HEK293T (cell line): ENCODE results near the gene FXYD7.

Experiments used
- ARNT ChIP-seq: fragments of 450-650 bp; IDR thresholded peaks from 2 replicates; pipeline ENCODE4 v1.6.1; 2017; ENCODE audit warnings: mild to moderate bottlenecking
- BHLHE40 ChIP-seq: fragments of 450-650 bp; IDR thresholded peaks from 2 replicates; pipeline ENCODE4 v1.6.1; 2016; ENCODE audit warnings: mild to moderate bottlenecking, moderate library complexity, borderline replicate concordance
- CTBP1 ChIP-seq: fragments of 450-650 bp; IDR thresholded peaks from 2 replicates; pipeline ENCODE4 v1.6.1; 2016; ENCODE audit warnings: borderline replicate concordance
- ELF4 ChIP-seq: fragments of 450-650 bp; IDR thresholded peaks from 2 replicates; pipeline ENCODE4 v1.6.1; 2017; ENCODE audit warnings: antibody characterized with exemption
- FOXA1 ChIP-seq: fragments of 450-650 bp; IDR thresholded peaks from 2 replicates; pipeline ENCODE4 v1.6.1; 2016; ENCODE audit warnings: mild to moderate bottlenecking
- FOXK2 ChIP-seq: fragments of 450-650 bp; IDR thresholded peaks from 2 replicates; pipeline ENCODE4 v1.6.1; 2016; ENCODE audit warnings: mild to moderate bottlenecking
- FOXM1 ChIP-seq: fragments of 450-650 bp; IDR thresholded peaks from 2 replicates; pipeline ENCODE4 v1.6.1; 2017; ENCODE audit warnings: mild to moderate bottlenecking, borderline replicate concordance
- HDGF ChIP-seq: fragments of 450-650 bp; IDR thresholded peaks from 2 replicates; pipeline ENCODE4 v1.6.1; 2017; ENCODE audit warnings: antibody characterized with exemption, borderline replicate concordance
- L3MBTL2 ChIP-seq: fragments of 450-650 bp; conservative IDR thresholded peaks from 2 replicates; pipeline ENCODE4 v1.6.1; 2016; ENCODE audit warnings: mild to moderate bottlenecking
- LEF1 ChIP-seq: fragments of 450-650 bp; IDR thresholded peaks from 2 replicates; pipeline ENCODE4 v1.6.1; 2017; ENCODE audit warnings: mild to moderate bottlenecking, borderline replicate concordance
- SP1 ChIP-seq: fragments of 450-650 bp; IDR thresholded peaks from 2 replicates; pipeline ENCODE4 v1.6.1; 2017
- SUZ12 ChIP-seq: fragments of 450-650 bp; IDR thresholded peaks from 2 replicates; pipeline ENCODE4 v1.6.1; 2016; ENCODE audit warnings: mild to moderate bottlenecking
- TARDBP ChIP-seq: fragments of 450-650 bp; IDR thresholded peaks from 2 replicates; pipeline ENCODE4 v1.6.1; 2016
- ZNF384 ChIP-seq: fragments of 450-650 bp; IDR thresholded peaks from 2 replicates; pipeline ENCODE4 v1.6.1; 2016

- TF ChIP-seq L3MBTL2 (no peak), FOXM1 (no peak), FOXK2 (no peak), SP1 (no peak), BHLHE40 (no peak), CTBP1 (no peak), SUZ12 (no peak), ARNT (no peak), ZNF384 (no peak), LEF1 (no peak), TARDBP (no peak), HDGF (no peak), FOXA1 (no peak), ELF4 (no peak)
Observed at GRCh38 chr19:35098413-35099049, 44.5 kb upstream of the FXYD7 start.
